Measurements from ENCODE around the gene FTO.

DNA sequence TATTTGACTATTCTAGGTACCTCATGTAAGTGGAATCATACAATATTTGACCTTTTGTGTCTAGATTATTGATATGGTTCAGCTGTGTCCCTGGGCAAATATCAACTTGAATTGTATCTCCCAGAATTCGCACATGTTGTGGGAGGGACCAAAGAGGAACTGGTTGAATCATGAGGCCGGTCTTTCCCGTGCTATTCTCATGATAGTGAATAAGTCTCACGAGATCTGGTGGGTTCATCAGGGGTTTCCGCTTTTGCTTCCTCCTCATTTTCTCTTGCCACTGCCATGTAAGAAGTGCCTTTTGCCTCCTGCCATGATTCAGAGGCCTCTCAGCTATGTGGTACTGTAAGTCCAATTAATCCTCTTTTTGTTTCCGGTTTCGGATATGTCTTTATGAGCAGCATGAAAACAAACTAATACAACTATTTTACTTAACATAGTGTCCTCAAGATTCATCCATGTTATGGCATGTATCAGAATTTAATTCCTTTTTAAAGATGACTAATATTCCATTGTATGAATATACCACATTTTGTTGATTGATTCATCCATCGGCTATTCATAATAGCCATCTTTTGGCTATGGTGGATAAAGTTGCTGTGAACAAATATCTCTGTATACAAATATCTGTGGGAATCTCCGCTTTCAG lies 129.1 kb downstream of the FTO start:
- TF ChIP-seq TAF1 (IDR thresholded peaks at IDR 0.05; ENCODE audit: borderline replicate concordance, insufficient read depth, low read length): no peak
- TF ChIP-seq, protein P1, sequence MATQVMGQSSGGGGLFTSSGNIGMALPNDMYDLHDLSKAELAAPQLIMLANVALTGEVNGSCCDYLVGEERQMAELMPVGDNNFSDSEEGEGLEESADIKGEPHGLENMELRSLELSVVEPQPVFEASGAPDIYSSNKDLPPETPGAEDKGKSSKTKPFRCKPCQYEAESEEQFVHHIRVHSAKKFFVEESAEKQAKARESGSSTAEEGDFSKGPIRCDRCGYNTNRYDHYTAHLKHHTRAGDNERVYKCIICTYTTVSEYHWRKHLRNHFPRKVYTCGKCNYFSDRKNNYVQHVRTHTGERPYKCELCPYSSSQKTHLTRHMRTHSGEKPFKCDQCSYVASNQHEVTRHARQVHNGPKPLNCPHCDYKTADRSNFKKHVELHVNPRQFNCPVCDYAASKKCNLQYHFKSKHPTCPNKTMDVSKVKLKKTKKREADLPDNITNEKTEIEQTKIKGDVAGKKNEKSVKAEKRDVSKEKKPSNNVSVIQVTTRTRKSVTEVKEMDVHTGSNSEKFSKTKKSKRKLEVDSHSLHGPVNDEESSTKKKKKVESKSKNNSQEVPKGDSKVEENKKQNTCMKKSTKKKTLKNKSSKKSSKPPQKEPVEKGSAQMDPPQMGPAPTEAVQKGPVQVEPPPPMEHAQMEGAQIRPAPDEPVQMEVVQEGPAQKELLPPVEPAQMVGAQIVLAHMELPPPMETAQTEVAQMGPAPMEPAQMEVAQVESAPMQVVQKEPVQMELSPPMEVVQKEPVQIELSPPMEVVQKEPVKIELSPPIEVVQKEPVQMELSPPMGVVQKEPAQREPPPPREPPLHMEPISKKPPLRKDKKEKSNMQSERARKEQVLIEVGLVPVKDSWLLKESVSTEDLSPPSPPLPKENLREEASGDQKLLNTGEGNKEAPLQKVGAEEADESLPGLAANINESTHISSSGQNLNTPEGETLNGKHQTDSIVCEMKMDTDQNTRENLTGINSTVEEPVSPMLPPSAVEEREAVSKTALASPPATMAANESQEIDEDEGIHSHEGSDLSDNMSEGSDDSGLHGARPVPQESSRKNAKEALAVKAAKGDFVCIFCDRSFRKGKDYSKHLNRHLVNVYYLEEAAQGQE (IDR thresholded peaks at IDR 0.05; ENCODE audit: insufficient read depth in 1 of 2, low read depth in 2 of 2, low read length in 2 of 2): no peak
- TF ChIP-seq POLR2AphosphoS5 (IDR thresholded peaks at IDR 0.05; ENCODE audit: low read depth, low read length): no peak

All from PFSK-1 (cell line).